Measurements from ENCODE around the gene HSF2.

GRCh38 chr6:122438975-122439374, 39.5 kb downstream of the HSF2 start:
- TF ChIP-seq NR2C2 (CRISPR knock-in tag; IDR thresholded peaks at IDR 0.05; ENCODE audit: borderline replicate concordance) (no peak), LCORL (IDR thresholded peaks at IDR 0.05) (no peak), LCORL (CRISPR knock-in tag; IDR thresholded peaks at IDR 0.05) (no peak), ZNF274 (CRISPR knock-in tag; IDR thresholded peaks at IDR 0.05) (no peak), ZBTB44 (CRISPR knock-in tag; IDR thresholded peaks at IDR 0.05) (no peak), FOXP4 (CRISPR knock-in tag; IDR thresholded peaks at IDR 0.05) (no peak), ZFP36 (IDR thresholded peaks at IDR 0.05; ENCODE audit: borderline replicate concordance, low read depth, low read length, partially characterized antibody) (no peak), ZNF615 (CRISPR knock-in tag; IDR thresholded peaks at IDR 0.05; ENCODE audit: borderline replicate concordance) (no peak), POLR2A (IDR thresholded peaks at IDR 0.05; ENCODE audit: insufficient read depth in 1 of 2, low read depth in 2 of 2, low read length in 2 of 2) (0 out of 4 replicates have a peak, but pooled peaks of 1 of the 2 experiments have one; percentile 20), NFKB2 (CRISPR knock-in tag; IDR thresholded peaks at IDR 0.05; ENCODE audit: borderline replicate concordance) (no peak)
